GM18519 (cell line): ENCODE results near the gene NRG3.
"Not testable (repeated sequence)": the region's sequence is repeated elsewhere in the genome, so short reads cannot be mapped to it uniquely, and the experiment has no call there.

Experiments
- ATAC-seq: cut with Tn5 transposase; IDR thresholded peaks from one replicate; pipeline ENCODE4 v1.9.1; 2021; ENCODE audit warnings: mild to moderate bottlenecking, moderate library complexity; ENCODE audit not compliant: unreplicated experiment, low FRiP score

Gene NRG3

DNA sequence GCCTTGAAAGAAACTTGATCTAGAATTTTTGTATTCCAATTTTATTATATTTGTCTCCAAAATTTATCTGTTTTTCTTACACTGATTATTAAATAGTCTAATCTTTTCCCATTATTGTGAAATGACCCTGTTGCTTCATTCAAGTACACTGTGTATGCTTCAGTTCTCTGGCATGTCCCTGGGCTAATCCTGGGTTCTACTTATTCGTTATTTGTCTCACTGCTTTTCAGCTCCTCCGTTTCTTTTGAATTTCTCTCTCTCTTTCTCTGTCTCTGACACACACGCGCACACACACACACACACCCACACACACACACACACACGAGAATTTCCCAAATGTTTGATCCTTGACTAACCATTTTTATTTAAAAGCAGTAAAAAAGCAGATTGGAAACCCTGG, 768.6 kb downstream of the NRG3 start:
- ATAC-seq: no peak

DNA sequence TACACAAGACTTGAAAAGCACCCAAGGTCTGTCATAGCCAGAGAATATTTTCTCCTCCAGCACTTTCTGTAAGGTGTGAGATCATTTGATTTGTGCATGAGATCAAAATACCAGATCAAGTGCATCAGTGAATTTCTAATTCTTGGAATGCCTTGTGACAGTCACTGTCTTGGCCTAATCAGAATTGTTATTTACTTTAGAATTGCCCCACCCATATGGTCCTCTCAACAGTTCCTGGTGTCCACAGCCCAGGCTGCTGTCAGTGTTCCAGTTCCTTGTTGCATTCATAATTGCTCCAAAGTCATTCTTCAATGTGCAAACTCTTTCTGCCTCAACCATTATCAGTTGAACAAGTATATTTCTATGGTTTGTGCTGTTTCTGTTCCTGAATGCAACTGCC, 770.2 kb downstream of the NRG3 start:
- ATAC-seq: no peak

- no peak for ATAC-seq
These were observed 778.5 kb downstream of the NRG3 start for GRCh38 chr10:82653244-82654155.

- no peak for ATAC-seq
These were observed 785.2 kb downstream of the NRG3 start for GRCh38 chr10:82660205-82660604.

GRCh38 chr10:82660986-82661385, 786.0 kb downstream of the NRG3 start:
- no peak for ATAC-seq

GRCh38 chr10:82661701-82662100, 786.7 kb downstream of the NRG3 start:
- ATAC-seq: no peak

GRCh38 chr10:82668221-82668895, 793.4 kb downstream of the NRG3 start:
- no peak for ATAC-seq

DNA sequence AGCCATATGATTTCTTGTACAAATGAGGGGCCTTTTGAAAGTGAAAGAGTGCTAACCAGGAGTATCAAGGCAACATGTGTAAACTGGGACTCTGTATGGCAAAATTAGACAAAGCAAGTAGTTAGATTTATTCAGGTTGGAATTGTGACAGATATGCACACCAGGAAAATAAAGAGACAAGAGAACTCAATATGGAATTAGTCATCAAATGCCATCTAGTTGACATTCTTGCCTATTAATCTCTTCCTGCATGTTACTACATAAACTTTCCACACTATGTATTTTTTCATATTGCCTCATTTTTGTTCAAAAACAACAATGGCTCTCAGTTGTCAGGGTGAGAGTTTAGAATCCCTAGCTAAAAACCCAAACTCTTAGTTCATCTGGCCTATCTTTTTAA, 799.0 kb downstream of the NRG3 start:
- ATAC-seq: no peak

DNA sequence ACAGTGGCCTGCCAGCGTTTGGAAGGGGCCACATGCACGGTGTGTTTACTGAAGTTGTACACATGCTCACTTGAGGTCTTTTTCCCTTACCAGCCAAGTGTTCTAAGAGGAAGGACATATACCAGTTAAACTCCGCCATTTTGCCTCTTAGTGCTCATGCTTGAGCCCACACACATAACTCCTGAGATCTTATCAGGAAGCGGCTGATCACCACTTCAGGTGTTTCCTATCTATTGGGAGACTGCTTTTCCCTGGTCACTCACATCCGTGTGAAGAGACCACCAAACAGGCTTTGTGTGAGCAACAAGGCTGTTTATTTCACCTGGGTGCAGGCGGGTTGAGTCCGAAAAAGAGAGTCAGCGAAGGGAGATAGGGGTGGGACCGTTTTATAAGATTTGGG, 802.9 kb downstream of the NRG3 start:
- not testable (repeated sequence) for ATAC-seq

DNA sequence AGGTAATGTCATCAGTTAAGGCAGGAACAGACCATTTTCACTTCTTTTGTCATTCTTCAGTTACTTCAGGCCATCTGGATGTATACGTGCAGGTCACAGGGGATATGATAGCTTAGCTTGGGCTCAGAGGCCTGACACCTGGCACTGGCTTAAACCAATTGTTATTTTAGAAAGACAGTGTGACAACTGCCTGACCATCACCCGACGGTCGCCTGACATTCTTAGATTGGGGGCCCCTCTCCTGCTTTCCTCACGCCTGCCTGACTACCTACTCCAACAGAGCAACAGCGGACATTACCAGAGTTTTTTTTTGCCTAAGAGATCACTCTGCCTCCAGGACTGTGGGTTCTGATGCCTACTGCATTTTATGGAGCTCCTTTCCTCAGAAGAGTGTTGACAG, 803.5 kb downstream of the NRG3 start:
- ATAC-seq: not testable (repeated sequence)

DNA sequence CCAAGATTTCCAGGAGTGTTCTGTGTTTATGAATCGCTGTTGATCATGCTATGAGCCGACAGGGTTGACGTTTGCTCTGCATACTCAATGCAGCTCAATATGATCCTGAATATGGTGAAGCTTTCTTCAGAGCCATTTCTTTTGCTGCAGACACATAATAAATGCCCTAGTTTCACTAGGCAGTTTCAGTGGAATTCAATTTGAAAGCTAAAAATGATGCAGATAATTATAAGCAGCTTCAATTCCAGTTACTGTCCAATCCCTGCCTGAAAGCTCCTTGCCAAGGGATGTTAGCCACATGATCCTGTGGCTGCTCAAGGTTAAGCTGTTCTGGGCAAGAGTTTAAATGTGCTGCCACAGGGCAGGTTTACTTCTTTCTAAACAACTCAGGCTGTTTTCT, 805.6 kb downstream of the NRG3 start:
- ATAC-seq: no peak

GRCh38 chr10:82683945-82684344, 809.0 kb downstream of the NRG3 start:
- ATAC-seq: no peak

DNA sequence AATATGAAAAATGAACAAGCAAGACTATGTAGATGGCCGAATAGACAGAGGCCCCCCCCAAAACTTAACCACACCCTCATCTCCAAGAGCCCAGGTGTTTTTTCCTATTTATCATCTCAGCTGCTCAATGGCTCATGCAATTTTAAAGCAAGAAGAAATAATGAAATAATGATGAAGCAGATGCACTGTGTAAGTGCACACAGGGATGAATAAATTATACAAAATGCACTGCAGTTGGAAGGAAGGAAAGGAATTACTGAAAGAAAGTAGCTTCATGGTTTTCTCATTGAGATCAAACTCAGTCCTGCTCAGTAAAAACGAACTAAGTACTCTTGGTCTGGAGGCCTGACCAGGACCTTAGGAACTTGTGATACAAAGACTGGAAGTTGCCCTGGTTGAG, 810.1 kb downstream of the NRG3 start:
- no peak for ATAC-seq

DNA sequence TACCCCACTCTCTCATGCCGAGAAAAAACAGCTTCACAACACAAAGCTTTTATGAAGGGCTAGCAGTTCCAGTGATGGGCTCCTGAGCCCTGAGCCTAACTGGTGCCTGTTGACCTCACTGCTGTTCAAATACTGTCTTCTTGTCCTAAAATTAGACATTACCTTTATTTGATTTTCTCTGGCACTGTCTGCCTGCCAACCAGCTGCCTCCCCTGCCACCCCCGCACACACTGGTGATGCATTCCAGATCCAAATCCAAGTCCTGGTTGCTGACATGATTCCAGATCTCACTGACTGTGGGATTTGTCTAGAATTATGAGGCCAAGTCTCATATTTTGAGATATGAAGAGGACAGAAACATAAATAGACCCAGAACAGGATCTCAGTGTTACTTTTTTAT, 816.2 kb downstream of the NRG3 start:
- no peak for ATAC-seq

DNA sequence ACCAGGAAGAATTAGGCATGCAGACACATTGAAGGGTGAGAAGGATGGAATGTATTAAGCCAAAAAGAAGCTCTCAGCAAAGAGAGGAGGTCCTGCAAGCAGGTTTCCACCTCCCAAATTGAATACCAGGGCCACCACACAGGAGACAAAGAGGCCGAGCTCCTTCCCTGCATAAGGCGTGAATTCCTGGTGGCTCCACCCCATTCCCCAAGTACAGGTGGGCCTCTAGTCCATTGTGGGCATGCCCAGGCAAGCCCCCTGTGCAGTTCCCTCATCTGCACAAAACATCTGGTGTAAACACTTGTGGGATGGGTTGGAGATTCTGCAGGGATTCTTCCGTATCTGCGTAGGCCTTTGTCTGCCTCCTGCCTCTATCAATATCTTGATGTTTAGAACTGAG, 817.5 kb downstream of the NRG3 start:
- ATAC-seq: no peak

- ATAC-seq: no peak
These were observed 846.8 kb downstream of the NRG3 start for GRCh38 chr10:82721831-82722230.

DNA sequence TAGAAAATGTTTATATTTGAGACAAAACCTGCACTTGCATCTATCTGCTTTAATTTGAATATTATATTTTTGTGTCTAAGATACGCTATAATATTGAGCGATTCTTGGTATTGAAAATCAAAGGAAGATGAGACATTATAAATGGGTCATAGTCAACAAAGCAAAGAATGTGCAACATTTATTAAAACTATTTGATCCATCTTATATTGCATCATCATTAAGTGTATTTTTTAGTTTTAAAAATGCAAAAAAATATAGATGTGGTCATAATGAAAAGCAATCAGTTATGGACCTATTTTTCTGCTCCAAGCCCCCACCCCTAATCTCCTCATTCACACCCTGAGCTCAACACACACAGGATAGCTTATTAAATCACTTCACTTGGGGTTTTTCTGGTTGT, 847.3 kb downstream of the NRG3 start:
- no peak for ATAC-seq

GRCh38 chr10:82736305-82736704, 861.3 kb downstream of the NRG3 start:
- ATAC-seq: no peak

- no peak for ATAC-seq
These were observed 862.6 kb downstream of the NRG3 start for GRCh38 chr10:82737549-82737948.

DNA sequence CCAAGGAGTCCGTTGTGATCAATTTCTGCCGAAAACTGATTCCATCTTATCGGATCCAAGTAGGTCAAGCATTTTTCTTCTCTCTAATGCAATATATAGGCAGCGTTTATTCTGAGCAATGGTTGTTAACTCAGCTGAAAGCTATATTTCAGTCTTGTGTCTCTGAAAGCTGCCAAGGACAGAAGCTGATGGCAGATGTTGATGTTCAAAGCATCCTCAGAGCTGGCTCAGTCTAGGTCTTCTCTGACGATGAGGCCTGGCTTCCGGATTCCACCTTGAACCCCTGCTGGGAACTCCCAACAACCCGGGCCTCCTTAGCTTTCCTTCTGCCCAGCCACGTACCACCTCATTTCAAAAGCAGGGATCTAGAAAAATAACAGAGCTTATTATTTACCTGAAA, 863.6 kb downstream of the NRG3 start:
- ATAC-seq: no peak

DNA sequence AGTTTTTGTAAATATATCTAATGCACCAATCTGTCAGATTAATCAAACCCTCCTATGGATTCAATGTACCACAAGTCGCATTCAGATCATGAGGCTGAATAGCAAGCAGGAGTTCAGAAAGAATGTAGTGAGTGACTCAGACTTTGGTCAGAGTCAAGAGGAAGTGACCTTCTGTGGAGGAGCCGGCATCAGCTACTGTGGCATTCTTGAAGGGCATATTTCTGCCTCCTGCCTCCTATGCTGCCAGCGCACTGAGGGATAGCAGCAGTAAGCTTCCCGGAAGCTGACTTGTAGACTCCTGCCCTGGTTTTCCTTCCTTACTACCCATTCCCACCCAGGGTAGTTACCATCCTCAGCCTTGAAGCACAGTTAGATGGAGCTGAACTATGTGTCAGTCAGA, 867.5 kb downstream of the NRG3 start:
- ATAC-seq: no peak

DNA sequence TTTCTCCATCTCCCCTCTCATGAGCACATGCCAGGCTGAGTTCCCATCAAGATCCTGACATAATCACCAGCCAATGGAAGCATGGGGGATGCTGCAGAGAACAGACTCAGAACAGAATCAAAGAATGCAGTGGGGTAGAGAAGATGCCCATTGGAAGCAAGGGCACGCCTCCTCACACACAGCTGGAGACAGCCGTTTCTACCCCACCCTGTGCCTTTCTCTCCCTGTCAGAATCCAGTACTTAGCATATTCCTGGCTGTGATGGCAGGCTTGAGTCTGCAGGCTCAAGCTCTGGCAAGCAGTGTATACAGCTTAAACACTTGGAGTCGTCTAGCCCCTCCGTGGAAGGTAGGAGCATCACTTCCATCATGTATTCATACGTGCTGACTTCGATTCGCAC, 867.9 kb downstream of the NRG3 start:
- ATAC-seq: no peak
